GM23338 (cell line): ENCODE results near the gene SH3RF3.

Experiments
- CREB1 ChIP-seq: fragments of 250-450 bp; sonication (Bioruptor Pico); IDR thresholded peaks from 2 replicates; pipeline ENCODE4 v1.5.0; 2020; ENCODE audit warnings: low read depth, mild to moderate bottlenecking, moderate library complexity
- CTCF ChIP-seq, 2 experiments: fragments of 200-600 bp in 1 of 2; sonication (generic) in 1 of 2; conservative IDR thresholded peaks; 2 replicates each; pipeline versions ENCODE4 v1.5.1 to v1.6.1; 2016 to 2017; ENCODE audit warnings: antibody characterized with exemption in 2 of 2, low read depth in 2 of 2, mild to moderate bottlenecking in 2 of 2, moderate library complexity in 1 of 2
- EZH2 ChIP-seq: fragments of 200-600 bp; sonication (generic); IDR thresholded peaks from one replicate; pipeline ENCODE4 v1.8.0; 2017; ENCODE audit warnings: antibody characterized with exemption, mild to moderate bottlenecking, low read depth; ENCODE audit not compliant: unreplicated experiment
- EZH2phosphoT487 ChIP-seq: fragments of 200-600 bp; sonication (generic); IDR thresholded peaks from one replicate; pipeline ENCODE4 v1.8.1; 2018; ENCODE audit warnings: antibody characterized with exemption; ENCODE audit not compliant: unreplicated experiment
- JUNB ChIP-seq: IDR thresholded peaks from one replicate; pipeline ENCODE4 v1.6.1; 2016; ENCODE audit warnings: antibody characterized with exemption; ENCODE audit not compliant: unreplicated experiment
- POLR2AphosphoS5 ChIP-seq: IDR thresholded peaks from 2 replicates; pipeline ENCODE4 v1.6.1; 2016; ENCODE audit warnings: antibody characterized with exemption, low read depth
- REST ChIP-seq: IDR thresholded peaks from one replicate; pipeline ENCODE4 v1.6.1; 2018; ENCODE audit warnings: antibody characterized with exemption; ENCODE audit not compliant: unreplicated experiment
- STAT1 ChIP-seq: IDR thresholded peaks from one replicate; pipeline ENCODE4 v1.6.1; 2016; ENCODE audit warnings: antibody characterized with exemption; ENCODE audit not compliant: unreplicated experiment
- ZNF462 ChIP-seq: fragments of 250-450 bp; sonication (Bioruptor Pico); IDR thresholded peaks from 2 replicates; pipeline ENCODE4 v1.5.0; 2020; ENCODE audit warnings: mild to moderate bottlenecking, moderate library complexity

GRCh38 chr2:109528811-109529501, 400.0 kb downstream of the SH3RF3 start:
- TF ChIP-seq POLR2AphosphoS5 (no peak), CTCF (conservative IDR thresholded peaks at IDR 0.05; ENCODE audit: low read depth in 2 of 2) (no peak), JUNB (no peak), EZH2phosphoT487 (no peak), REST (no peak), EZH2 (no peak), CREB1 (no peak), STAT1 (no peak), ZNF462 (CRISPR knock-in tag) (no peak)
